K562 (cell line): ENCODE results near the gene SHISA7. TPM values are rescaled to one million over a fixed set of nuclear protein-coding genes. Genes with fewer than 3 reads are reported as not detected.
A peak's percentile ranks its signal among the peaks of the same experiment; 100 is the strongest.

Experiments used
- L3MBTL2 ChIP-seq: fragments of 450-650 bp; IDR thresholded peaks from 2 replicates; pipeline ENCODE4 v1.6.1; 2016; ENCODE audit warnings: mild to moderate bottlenecking, moderate library complexity
- RREB1 ChIP-seq: fragments of 250-450 bp; sonication (Bioruptor Pico); IDR thresholded peaks from 2 replicates; pipeline ENCODE4 v1.4.0; 2020
- SIN3B ChIP-seq: fragments of 450-650 bp; IDR thresholded peaks from 2 replicates; pipeline ENCODE4 v1.6.1; 2017; ENCODE audit warnings: low read depth, mild to moderate bottlenecking, moderate library complexity
- ZBTB8A ChIP-seq: fragments of 450-650 bp; IDR thresholded peaks from 2 replicates; pipeline ENCODE4 v1.6.1; 2018; ENCODE audit warnings: mild to moderate bottlenecking, moderate library complexity; ENCODE audit not compliant: partially characterized antibody
- ZNF592 ChIP-seq: fragments of 450-650 bp; IDR thresholded peaks from 2 replicates; pipeline ENCODE4 v1.6.1; 2017; ENCODE audit warnings: antibody characterized with exemption, mild to moderate bottlenecking
- ZNF644 ChIP-seq: fragments of 200-800 bp; sonication (Bioruptor generic); IDR thresholded peaks from 2 replicates; pipeline ENCODE4 v1.6.1; 2016; ENCODE audit warnings: low read depth, missing genetic modification characterization, missing compliant biosample characterization
- ZNF707 ChIP-seq: fragments of 250-450 bp; sonication (Bioruptor Pico); conservative IDR thresholded peaks from 2 replicates; pipeline ENCODE4 v1.8.0; 2022; ENCODE audit warnings: inconsistent platforms, mild to moderate bottlenecking, moderate library complexity
- polyA plus RNA-seq, 8 experiments: library from polyadenylated mRNA; depleted of rRNA in 4 of 8; stranded (reverse) in 5 of 8; unstranded in 3 of 8; fragments of >200 nt; fragmentation: Nextera tagmentation in 2 of 8; fragmentation: Illumina TruSeq in 1 of 8; extraction: Ambion mirVana in 2 of 8; extraction: Trizol in 1 of 8; gene quantifications; 2 replicates each; pipeline versions ENCODE4 v1.2.1 to v1.2.3, GENCODE V29; 2011 to 2014; ENCODE audit warnings: inconsistent platforms in 1 of 8, missing spikeins in 1 of 8
- total RNA-seq, 7 experiments: library from RNA; depleted of rRNA in 6 of 7; stranded (reverse); fragments of >200 nt in 6 of 7; fragmentation: Illumina TruSeq in 2 of 7; extraction: Trizol in 2 of 7; gene quantifications; 2 replicates each; pipeline versions ENCODE4 v1.2.1 to v1.2.3, GENCODE V29; 2011 to 2021; ENCODE audit warnings: low replicate concordance in 1 of 7
- TF ChIP-seq, protein P1 (sequence below), 2 experiments: fragments of 200-800 bp in 1 of 2; sonication (Bioruptor generic) in 1 of 2; sonication (generic) in 1 of 2; formaldehyde crosslinking in 1 of 2; IDR thresholded peaks in 1 of 2; conservative IDR thresholded peaks in 1 of 2; 2 replicates each; pipeline versions ENCODE4 v1.5.0 to v1.6.1; 2016 to 2020; ENCODE audit warnings: missing compliant biosample characterization in 1 of 2, missing genetic modification characterization in 1 of 2, missing genetic modification reagents in 1 of 2
- TF ChIP-seq, protein P2 (sequence below): sonication (generic); formaldehyde crosslinking; IDR thresholded peaks from 2 replicates; pipeline ENCODE4 v1.9.0; 2022; ENCODE audit warnings: mild to moderate bottlenecking, missing genetic modification reagents

The SHISA7 gene
- total and polyA plus RNA-seq, 9 of the 15 experiments (the other 6 are each of a cell fraction or from before 2014, with no cell fraction given), result 0.01 to 0.40 (median 0.07) TPM

DNA sequence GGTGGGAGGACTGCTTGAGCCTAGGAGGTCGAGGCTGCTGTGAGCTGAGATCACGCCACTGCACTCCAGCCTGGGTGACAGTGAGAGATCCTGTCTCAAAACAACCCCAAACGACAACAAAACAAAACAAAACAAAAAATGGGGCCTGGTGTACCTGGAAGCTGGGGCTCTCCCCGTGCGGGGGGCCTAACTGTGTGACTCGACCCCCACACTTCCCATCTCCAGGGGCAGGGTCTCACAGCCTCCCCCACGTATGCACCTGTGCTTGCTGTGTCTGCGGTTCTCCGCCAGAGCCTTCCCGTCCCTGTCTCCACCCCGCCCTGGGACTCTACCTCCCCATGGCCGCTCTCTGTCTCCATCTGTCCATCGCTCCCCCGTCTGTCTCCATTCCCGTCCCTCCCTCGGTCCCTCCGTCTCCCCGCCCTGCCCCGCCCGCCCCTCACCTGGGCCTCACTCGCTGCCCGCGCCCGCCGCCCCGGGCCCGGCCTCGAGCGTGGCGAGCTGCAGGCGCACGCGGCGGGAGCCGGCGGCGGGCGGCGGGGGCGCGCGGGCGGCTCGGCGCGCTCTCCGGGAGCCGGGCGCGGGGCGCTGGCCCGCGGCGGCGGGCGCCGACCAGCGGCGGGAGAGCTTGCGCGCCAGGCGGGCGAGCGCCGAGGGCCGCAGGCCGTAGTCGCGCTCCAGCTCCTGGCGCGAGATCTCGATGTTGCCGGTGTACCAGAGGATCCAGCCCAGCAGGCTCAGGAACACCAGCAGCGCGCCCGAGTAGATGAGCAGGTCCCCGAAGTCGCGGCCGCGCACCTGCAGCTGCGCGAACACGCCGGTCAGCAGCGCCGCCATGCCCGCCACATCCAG, 59.6 kb downstream of the SHISA7 start (continued):
- TF ChIP-seq SIN3B (peak; percentile 67; the same call in 1 of the 2 replicates), ZNF592 (0 out of 2 replicates have a peak, but pooled peaks have one; percentile 39), RREB1 (CRISPR knock-in tag) (no peak), L3MBTL2 (peak; percentile 76), ZNF707 (no peak), ZNF644 (peak; percentile 53; the same call in 1 of the 2 replicates), ZBTB8A (no peak)
- TF ChIP-seq, protein P1, sequence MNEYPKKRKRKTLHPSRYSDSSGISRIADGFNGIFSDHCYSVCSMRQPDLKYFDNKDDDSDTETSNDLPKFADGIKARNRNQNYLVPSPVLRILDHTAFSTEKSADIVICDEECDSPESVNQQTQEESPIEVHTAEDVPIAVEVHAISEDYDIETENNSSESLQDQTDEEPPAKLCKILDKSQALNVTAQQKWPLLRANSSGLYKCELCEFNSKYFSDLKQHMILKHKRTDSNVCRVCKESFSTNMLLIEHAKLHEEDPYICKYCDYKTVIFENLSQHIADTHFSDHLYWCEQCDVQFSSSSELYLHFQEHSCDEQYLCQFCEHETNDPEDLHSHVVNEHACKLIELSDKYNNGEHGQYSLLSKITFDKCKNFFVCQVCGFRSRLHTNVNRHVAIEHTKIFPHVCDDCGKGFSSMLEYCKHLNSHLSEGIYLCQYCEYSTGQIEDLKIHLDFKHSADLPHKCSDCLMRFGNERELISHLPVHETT (CRISPR knock-in tag; conservative IDR thresholded peaks at IDR 0.05 in 1 of 2, IDR thresholded peaks at IDR 0.05 in 1 of 2), result peak in 1 of 2 experiments; percentile 53; a peak in 1 of 4 replicates
- TF ChIP-seq, protein P2, sequence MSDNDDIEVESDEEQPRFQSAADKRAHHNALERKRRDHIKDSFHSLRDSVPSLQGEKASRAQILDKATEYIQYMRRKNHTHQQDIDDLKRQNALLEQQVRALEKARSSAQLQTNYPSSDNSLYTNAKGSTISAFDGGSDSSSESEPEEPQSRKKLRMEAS (CRISPR knock-in tag), result peak; percentile 9; the same call in 1 of the 2 replicates
